WTC11 (cell line): ENCODE results near the gene ZRANB1.

Source experiments
- ESRRA ChIP-seq: sonication (generic); formaldehyde crosslinking; IDR thresholded peaks from 2 replicates; pipeline ENCODE4 v1.8.1; 2022; ENCODE audit warnings: mild to moderate bottlenecking, missing genetic modification reagents, borderline replicate concordance
- GABPB1 ChIP-seq: sonication (generic); formaldehyde crosslinking; IDR thresholded peaks from 2 replicates; pipeline ENCODE4 v1.8.1; 2023; ENCODE audit warnings: mild to moderate bottlenecking, missing genetic modification reagents
- JUN ChIP-seq: sonication (generic); formaldehyde crosslinking; IDR thresholded peaks from 2 replicates; pipeline ENCODE4 v1.8.0; 2023; ENCODE audit warnings: mild to moderate bottlenecking, missing genetic modification reagents
- NFYB ChIP-seq: sonication (generic); formaldehyde crosslinking; conservative IDR thresholded peaks from 2 replicates; pipeline ENCODE4 v1.8.0; 2022; ENCODE audit warnings: low read depth, missing genetic modification reagents
- TCF7 ChIP-seq: sonication (generic); formaldehyde crosslinking; IDR thresholded peaks from 2 replicates; pipeline ENCODE4 v1.8.0; 2022; ENCODE audit warnings: mild to moderate bottlenecking, low read depth, missing genetic modification reagents, moderate library complexity
- TP53 ChIP-seq: sonication (generic); formaldehyde crosslinking; IDR thresholded peaks from 2 replicates; pipeline ENCODE4 v1.8.1; 2023; ENCODE audit warnings: mild to moderate bottlenecking, missing genetic modification reagents
- ZBTB21 ChIP-seq: sonication (generic); formaldehyde crosslinking; IDR thresholded peaks from 2 replicates; pipeline ENCODE4 v1.8.1; 2023; ENCODE audit warnings: mild to moderate bottlenecking, missing genetic modification reagents, borderline replicate concordance
- TF ChIP-seq, protein P1 (sequence below): fragments of 200-600 bp; IDR thresholded peaks from 2 replicates; pipeline ENCODE4 v1.8.0; 2022; ENCODE audit warnings: antibody characterized with exemption
- TF ChIP-seq, protein P2 (sequence below): fragments of 250-450 bp; sonication (Bioruptor Pico); IDR thresholded peaks from 2 replicates; pipeline ENCODE4 v1.9.0; 2021; ENCODE audit warnings: mild to moderate bottlenecking
- TF ChIP-seq, protein P3 (sequence below): sonication (generic); formaldehyde crosslinking; IDR thresholded peaks from 2 replicates; pipeline ENCODE4 v1.8.1; 2023; ENCODE audit warnings: mild to moderate bottlenecking, missing genetic modification reagents, borderline replicate concordance

DNA sequence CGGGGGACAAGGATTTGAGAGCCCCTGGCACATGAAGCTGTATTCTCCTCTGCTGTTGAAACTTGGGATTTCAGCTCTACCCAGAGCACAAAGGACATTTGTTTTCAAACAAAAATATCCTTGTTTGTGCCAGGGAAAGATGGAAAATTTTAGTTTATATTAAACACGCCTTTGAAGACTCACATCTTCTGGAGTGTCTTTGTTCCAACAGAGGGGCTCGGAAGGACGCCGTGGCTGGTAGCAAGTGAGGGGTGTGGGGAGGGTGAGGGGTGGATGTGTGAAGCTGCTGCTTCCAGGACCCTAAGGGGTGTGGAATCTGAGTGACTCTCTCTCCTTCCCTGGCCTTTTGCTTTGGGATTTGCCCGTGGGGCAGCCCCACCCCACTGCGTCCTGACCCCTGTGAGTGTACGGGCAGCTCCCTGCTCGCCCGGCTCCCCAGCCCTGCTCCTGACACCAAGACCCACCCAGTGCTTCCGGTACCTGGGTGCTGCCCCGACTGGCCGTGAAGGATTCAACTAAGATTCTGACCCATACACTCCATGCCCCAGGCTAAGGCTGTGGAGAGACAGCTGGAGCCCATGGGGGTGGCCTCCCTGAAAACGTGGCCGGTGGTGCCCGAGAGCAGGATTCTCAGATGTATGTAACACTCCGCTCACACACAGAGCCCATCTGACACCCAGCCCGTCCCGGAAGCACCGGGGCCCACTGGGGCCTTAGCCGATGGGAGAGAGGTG lies 59.6 kb downstream of the ZRANB1 start:
- TF ChIP-seq, protein P1, sequence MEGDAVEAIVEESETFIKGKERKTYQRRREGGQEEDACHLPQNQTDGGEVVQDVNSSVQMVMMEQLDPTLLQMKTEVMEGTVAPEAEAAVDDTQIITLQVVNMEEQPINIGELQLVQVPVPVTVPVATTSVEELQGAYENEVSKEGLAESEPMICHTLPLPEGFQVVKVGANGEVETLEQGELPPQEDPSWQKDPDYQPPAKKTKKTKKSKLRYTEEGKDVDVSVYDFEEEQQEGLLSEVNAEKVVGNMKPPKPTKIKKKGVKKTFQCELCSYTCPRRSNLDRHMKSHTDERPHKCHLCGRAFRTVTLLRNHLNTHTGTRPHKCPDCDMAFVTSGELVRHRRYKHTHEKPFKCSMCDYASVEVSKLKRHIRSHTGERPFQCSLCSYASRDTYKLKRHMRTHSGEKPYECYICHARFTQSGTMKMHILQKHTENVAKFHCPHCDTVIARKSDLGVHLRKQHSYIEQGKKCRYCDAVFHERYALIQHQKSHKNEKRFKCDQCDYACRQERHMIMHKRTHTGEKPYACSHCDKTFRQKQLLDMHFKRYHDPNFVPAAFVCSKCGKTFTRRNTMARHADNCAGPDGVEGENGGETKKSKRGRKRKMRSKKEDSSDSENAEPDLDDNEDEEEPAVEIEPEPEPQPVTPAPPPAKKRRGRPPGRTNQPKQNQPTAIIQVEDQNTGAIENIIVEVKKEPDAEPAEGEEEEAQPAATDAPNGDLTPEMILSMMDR = no peak
- TF ChIP-seq TP53 (CRISPR knock-in tag) (no peak), ESRRA (CRISPR knock-in tag) (no peak), GABPB1 (CRISPR knock-in tag) (no peak), NFYB (CRISPR knock-in tag) (no peak), ZBTB21 (CRISPR knock-in tag) (no peak), JUN (no peak), TCF7 (no peak)
- TF ChIP-seq, protein P2, sequence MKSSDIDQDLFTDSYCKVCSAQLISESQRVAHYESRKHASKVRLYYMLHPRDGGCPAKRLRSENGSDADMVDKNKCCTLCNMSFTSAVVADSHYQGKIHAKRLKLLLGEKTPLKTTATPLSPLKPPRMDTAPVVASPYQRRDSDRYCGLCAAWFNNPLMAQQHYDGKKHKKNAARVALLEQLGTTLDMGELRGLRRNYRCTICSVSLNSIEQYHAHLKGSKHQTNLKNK (CRISPR knock-in tag) = no peak
- TF ChIP-seq, protein P3, sequence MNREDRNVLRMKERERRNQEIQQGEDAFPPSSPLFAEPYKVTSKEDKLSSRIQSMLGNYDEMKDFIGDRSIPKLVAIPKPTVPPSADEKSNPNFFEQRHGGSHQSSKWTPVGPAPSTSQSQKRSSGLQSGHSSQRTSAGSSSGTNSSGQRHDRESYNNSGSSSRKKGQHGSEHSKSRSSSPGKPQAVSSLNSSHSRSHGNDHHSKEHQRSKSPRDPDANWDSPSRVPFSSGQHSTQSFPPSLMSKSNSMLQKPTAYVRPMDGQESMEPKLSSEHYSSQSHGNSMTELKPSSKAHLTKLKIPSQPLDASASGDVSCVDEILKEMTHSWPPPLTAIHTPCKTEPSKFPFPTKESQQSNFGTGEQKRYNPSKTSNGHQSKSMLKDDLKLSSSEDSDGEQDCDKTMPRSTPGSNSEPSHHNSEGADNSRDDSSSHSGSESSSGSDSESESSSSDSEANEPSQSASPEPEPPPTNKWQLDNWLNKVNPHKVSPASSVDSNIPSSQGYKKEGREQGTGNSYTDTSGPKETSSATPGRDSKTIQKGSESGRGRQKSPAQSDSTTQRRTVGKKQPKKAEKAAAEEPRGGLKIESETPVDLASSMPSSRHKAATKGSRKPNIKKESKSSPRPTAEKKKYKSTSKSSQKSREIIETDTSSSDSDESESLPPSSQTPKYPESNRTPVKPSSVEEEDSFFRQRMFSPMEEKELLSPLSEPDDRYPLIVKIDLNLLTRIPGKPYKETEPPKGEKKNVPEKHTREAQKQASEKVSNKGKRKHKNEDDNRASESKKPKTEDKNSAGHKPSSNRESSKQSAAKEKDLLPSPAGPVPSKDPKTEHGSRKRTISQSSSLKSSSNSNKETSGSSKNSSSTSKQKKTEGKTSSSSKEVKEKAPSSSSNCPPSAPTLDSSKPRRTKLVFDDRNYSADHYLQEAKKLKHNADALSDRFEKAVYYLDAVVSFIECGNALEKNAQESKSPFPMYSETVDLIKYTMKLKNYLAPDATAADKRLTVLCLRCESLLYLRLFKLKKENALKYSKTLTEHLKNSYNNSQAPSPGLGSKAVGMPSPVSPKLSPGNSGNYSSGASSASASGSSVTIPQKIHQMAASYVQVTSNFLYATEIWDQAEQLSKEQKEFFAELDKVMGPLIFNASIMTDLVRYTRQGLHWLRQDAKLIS (CRISPR knock-in tag) = no peak
